GM12873 (cell line): ENCODE measurements around the gene UBQLNL.

Experiments
- TF ChIP-seq, protein P1 (sequence below): IDR thresholded peaks from 2 replicates; pipeline ENCODE4 v1.5.1; 2012; ENCODE audit warnings: low read depth, mild to moderate bottlenecking, moderate library complexity, low read length, control low read depth; ENCODE audit not compliant: insufficient read depth; ENCODE audit errors: missing control alignments

The UBQLNL gene

DNA sequence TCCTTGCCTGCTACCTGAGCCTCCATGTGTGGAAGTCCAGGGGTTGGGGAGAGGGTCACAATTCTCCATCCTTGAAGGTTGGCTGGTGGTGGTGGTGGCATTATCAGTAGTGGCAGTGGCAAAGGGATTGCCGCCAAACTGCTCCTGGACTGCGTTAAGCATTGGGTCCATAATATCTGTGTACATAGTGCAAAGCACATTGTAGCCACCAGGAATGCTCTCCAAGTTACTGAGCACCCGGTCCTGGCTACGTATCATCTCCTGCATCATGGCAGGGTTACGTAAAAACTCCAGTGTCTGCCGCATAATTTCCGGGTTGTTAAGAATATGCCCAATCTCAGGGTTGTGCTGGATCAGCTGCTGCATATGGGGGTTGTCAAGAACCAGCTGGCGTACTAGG, 7.9 kb downstream of the UBQLNL start:
- TF ChIP-seq, protein P1, sequence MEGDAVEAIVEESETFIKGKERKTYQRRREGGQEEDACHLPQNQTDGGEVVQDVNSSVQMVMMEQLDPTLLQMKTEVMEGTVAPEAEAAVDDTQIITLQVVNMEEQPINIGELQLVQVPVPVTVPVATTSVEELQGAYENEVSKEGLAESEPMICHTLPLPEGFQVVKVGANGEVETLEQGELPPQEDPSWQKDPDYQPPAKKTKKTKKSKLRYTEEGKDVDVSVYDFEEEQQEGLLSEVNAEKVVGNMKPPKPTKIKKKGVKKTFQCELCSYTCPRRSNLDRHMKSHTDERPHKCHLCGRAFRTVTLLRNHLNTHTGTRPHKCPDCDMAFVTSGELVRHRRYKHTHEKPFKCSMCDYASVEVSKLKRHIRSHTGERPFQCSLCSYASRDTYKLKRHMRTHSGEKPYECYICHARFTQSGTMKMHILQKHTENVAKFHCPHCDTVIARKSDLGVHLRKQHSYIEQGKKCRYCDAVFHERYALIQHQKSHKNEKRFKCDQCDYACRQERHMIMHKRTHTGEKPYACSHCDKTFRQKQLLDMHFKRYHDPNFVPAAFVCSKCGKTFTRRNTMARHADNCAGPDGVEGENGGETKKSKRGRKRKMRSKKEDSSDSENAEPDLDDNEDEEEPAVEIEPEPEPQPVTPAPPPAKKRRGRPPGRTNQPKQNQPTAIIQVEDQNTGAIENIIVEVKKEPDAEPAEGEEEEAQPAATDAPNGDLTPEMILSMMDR, result no peak

DNA sequence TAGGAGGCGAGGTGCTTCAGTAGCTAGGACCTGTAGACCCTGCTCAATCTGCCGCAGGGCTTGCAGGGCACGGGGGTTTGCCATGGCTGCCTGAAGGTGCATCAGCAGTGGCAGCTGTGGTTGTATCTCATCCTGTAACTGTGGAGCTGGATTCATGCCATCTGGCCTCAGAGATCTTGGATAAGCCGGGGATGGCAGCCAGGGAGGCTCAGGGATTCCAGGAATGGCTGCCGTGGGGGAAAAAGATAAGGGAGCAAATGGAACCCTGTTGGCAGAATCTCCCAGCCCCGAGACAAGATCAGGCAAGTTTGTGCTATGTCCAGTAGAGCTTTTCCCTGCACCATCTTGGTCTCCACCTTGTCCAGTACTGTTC, 8.6 kb downstream of the UBQLNL start:
- TF ChIP-seq, protein P1, result no peak

DNA sequence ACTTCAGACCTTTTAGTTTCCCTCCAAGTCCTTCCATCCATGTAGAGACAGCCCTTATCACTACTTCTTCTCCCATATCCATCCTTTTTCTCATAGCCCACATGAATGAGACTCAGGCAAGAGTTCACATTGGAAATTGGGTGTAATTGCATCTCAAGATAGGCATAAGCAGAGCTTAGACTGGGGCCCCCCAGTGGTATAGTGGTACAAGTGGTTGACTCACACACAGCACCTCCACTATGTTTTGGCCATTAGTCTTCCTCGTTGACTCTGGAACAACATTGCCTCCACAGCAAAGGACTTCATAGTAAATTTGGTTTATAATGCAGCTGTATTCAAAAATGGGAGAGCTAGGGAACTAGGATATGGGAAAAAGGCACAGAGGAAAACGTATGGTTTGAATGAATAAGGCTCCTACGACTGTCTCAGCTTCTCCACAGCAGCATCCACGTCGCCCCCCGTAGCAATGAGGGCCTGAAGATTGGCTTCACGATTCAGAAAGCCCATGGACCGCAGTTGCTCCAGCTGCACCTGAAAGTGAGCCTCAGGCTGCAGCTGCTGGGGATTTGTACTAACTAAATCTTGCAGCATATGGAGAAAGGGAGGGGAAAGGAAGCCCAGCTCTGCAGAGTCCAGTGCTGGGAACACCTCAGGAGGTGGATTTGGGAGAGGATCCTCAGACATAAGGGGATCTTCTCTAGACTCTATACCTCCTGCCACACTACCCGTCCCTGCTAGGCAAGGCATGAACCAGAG, 9.1 kb downstream of the UBQLNL start:
- TF ChIP-seq, protein P1, result peak; percentile 13

DNA sequence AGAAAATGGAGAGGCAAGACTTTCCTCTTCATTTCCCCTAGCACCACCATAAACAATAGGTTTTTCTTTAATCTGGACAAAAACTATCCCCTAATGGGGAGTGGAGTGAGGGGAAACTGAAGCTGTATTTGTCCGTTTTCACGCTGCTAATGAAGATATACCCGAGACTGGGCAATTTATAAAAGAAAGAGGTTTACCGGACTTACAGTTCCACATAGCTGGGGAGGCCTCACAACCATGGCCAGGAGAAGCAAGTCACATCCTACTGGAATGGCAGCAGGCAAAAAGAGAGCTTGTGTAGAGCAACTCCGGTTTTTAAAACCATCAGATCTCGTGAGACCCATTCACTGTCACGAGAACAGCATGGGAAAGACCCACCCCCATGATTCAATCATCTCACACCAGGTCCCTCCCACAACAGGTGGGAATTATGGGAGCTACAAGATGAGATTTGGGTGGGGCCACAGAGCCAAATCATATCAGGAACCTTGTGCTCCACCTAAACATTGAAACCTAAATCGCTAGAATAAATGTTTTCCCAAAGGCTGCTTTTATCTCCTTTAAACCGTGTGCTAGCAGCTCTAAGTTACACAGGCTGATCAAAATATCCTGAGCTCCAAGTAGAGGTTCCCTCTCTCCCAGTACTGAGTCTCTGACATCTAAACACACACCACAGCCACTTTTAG, 11.0 kb downstream of the UBQLNL start:
- TF ChIP-seq, protein P1, result no peak

DNA sequence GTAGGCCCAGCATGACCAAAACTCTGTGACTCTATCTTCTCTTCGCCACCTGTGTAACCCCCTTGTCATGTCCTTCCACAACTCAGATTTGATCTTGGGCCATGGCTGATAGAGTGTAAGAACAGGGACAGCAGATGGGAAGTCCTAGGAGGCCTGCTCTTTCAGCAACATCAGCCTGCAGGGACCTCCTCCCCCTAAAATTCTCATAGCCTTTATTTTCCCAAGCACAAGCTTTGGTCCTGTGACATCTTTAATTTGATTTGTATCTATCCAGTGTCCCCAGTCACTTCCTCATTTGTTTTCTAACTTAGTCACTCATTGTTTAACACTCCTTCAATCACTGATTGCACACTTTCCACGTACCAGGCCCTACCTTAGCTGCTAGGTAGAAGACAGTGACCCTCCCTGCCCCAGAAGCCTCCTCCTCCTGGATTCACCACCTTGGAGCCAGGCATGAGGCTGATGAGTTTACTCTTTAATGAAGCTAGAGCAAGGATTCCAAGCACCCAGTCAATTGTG, 12.0 kb downstream of the UBQLNL start:
- TF ChIP-seq, protein P1, result no peak

DNA sequence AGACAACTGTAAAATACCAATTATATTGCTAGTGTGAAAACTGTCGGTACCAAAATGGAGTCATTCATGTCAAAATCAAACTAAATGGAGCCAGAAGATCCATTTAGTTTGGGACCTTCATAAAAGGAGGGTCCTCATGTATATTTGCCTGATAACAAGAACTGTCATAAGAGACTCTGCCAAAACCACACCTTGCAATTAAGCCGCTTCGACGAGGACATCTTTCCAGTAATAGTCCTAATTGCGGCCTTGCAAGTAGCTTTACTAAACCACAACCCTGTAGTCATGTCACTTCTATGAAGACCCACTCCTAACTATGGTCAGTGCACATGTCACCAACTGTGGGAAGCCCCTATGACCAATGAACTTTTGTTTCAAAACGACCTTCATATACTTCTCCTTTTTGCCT, 16.1 kb downstream of the UBQLNL start:
- TF ChIP-seq, protein P1, result no peak

DNA sequence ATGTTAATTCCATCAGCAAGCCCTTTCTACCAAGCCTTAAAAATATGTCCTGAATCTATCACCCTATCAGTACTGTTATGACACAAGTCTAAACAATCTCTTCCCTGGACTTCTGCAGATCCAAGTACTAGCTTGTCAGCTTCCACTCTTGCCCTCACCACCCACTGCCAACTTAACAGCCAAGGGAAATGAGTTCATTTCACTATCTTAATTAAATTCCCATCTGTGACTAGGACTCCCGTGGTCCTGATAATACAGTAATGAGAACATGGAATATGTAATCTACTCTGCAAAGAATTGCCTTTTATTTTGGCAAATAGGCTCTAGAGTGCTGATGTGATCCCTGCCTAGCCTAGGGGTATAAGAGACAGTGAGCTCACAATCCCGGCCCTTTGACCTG, 16.8 kb downstream of the UBQLNL start:
- TF ChIP-seq, protein P1, result no peak
